Adrenal gland (tissue), 5 donors: ENCODE measurements around the gene PREPL.

Experiments used
- POLR2A ChIP-seq, 2 donors: fragments of 450-650 bp; IDR thresholded peaks; one replicate each; pipeline ENCODE4 v1.6.1; 2017; ENCODE audit warnings: antibody characterized with exemption in 2 of 2, mild to moderate bottlenecking in 2 of 2, moderate library complexity in 1 of 2
- TF ChIP-seq, protein P1 (sequence below), 6 experiments: fragments of 450-650 bp in 4 of 6; fragments of 200-600 bp in 2 of 6; sonication (generic) in 1 of 6; IDR thresholded peaks; 1 replicate in 5 of 6; 2 replicates in 1 of 6; pipeline versions ENCODE4 v1.5.1 to v1.8.0; 2016 to 2021; ENCODE audit warnings: antibody characterized with exemption in 6 of 6, mild to moderate bottlenecking in 2 of 6, moderate library complexity in 1 of 6
- donor health status: DM: no; HTN: no; CAD: no.

DNA sequence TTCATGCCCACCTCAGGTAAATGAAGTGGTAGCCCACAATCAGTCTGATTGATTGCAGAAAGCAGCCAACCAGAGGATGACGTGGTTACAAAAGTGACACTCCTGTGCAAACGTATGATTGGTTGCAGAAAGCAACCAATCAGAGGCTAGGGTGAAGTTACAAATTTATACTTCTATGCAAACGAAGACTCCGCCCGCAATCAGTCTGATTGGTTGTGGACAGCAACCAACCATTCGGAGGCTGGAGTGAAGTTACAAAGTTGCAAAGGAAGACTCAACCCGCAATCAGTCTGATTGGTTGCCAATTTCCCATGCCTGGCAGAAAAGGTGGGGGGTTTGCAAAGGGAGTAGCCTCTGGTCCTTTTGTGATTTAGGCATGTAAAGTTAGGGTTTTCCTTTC lies 90.0 kb downstream of the PREPL start:
- TF ChIP-seq, protein P1, sequence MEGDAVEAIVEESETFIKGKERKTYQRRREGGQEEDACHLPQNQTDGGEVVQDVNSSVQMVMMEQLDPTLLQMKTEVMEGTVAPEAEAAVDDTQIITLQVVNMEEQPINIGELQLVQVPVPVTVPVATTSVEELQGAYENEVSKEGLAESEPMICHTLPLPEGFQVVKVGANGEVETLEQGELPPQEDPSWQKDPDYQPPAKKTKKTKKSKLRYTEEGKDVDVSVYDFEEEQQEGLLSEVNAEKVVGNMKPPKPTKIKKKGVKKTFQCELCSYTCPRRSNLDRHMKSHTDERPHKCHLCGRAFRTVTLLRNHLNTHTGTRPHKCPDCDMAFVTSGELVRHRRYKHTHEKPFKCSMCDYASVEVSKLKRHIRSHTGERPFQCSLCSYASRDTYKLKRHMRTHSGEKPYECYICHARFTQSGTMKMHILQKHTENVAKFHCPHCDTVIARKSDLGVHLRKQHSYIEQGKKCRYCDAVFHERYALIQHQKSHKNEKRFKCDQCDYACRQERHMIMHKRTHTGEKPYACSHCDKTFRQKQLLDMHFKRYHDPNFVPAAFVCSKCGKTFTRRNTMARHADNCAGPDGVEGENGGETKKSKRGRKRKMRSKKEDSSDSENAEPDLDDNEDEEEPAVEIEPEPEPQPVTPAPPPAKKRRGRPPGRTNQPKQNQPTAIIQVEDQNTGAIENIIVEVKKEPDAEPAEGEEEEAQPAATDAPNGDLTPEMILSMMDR (IDR thresholded peaks at IDR 0.05), result no peak
- TF ChIP-seq POLR2A (IDR thresholded peaks at IDR 0.05), result no peak
